ENCODE measurements around the gene SLC38A11. TPM values are rescaled to one million over a fixed set of nuclear protein-coding genes. Genes with fewer than 3 reads are reported as not detected.

The SLC38A11 gene
- total RNA-seq, 6 experiments from 2014 or later: 0.58 to 3.6 (median 2.1) TPM

GRCh38 chr2:164891460-164891859 lies 63.9 kb downstream of the SLC38A11 start:
- WGBS (ENCODE audit: insufficient coverage, low coverage, low lambda C conversion rate, missing lambda C conversion rate): 84% methylated on average over 5 of the region's 5 CpGs
- intact Hi-C loops (cut with DNase I): no loop called here
- Histone ChIP-seq H3K9me3 (no peaks in the 10 kb centered on the region), H3K4me3 (no peak overlapping the region), H3K27me3 (no peaks in the 10 kb centered on the region), H3K36me3 (no peaks in the 10 kb centered on the region), H3K4me1 (peaks cover 0 to 35% (median 10%) of the 10 kb centered on the region in 4 donors), H3K27ac (no peak overlapping the region)
- TF ChIP-seq, protein P1, sequence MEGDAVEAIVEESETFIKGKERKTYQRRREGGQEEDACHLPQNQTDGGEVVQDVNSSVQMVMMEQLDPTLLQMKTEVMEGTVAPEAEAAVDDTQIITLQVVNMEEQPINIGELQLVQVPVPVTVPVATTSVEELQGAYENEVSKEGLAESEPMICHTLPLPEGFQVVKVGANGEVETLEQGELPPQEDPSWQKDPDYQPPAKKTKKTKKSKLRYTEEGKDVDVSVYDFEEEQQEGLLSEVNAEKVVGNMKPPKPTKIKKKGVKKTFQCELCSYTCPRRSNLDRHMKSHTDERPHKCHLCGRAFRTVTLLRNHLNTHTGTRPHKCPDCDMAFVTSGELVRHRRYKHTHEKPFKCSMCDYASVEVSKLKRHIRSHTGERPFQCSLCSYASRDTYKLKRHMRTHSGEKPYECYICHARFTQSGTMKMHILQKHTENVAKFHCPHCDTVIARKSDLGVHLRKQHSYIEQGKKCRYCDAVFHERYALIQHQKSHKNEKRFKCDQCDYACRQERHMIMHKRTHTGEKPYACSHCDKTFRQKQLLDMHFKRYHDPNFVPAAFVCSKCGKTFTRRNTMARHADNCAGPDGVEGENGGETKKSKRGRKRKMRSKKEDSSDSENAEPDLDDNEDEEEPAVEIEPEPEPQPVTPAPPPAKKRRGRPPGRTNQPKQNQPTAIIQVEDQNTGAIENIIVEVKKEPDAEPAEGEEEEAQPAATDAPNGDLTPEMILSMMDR (IDR thresholded peaks at IDR 0.05): no peak
- no peak for TF ChIP-seq POLR2A (IDR thresholded peaks at IDR 0.05)
- DNase-seq (no peak), ATAC-seq (no peak)

- H3K4me3 ChIP-seq: no peak overlapping the region
- no peaks in the 10 kb centered on the region for H3K36me3 ChIP-seq
- TF ChIP-seq, protein P1 (IDR thresholded peaks at IDR 0.05): no peak
- ATAC-seq: no peak
- no peaks in the 10 kb centered on the region for H3K9me3 ChIP-seq
- no peak overlapping the region for H3K27ac ChIP-seq
- no peak for DNase-seq
- WGBS (ENCODE audit: insufficient coverage, low coverage, low lambda C conversion rate, missing lambda C conversion rate): 25% methylated on average over 4 of the region's 4 CpGs
- intact Hi-C loops (cut with DNase I): no loop called here
- H3K4me1 ChIP-seq: peaks cover 0 to 35% (median 10%) of the 10 kb centered on the region in 4 donors
- H3K27me3 ChIP-seq: no peaks in the 10 kb centered on the region
Measured at GRCh38 chr2:164890544-164890943, 64.8 kb downstream of the SLC38A11 start.

GRCh38 chr2:164888592-164888991 lies 66.7 kb downstream of the SLC38A11 start:
- no peak for DNase-seq
- no peaks in the 10 kb centered on the region for H3K36me3 ChIP-seq
- 65% methylated on average over 3 of the region's 3 CpGs for WGBS (ENCODE audit: insufficient coverage, low coverage, low lambda C conversion rate, missing lambda C conversion rate)

GRCh38 chr2:164887434-164888144 lies 67.7 kb downstream of the SLC38A11 start:
- peak overlapping the region in 1 of 3 donors; percentile 1 for H3K4me3 ChIP-seq
- no peaks in the 10 kb centered on the region for H3K27me3 ChIP-seq
- peak overlapping the region in 2 of 3 donors; percentile 30 to 77 for H3K27ac ChIP-seq
- intact Hi-C loops (cut with DNase I): no loop called here
- peak in 1 of 3 donors; percentile 70 for DNase-seq
- H3K36me3 ChIP-seq: no peaks in the 10 kb centered on the region
- H3K4me1 ChIP-seq: peaks cover 0 to 35% (median 10%) of the 10 kb centered on the region in 4 donors
- ATAC-seq: peak; percentile 72 to 91 (median 88)
- TF ChIP-seq, protein P1 (IDR thresholded peaks at IDR 0.05): no peak
- TF ChIP-seq POLR2A (IDR thresholded peaks at IDR 0.05): no peak
- H3K9me3 ChIP-seq: no peaks in the 10 kb centered on the region
- WGBS (ENCODE audit: insufficient coverage, low coverage, low lambda C conversion rate, missing lambda C conversion rate): 15% methylated on average over 4 of the region's 4 CpGs

More at GRCh38 chr2:164888592-164888991, 66.7 kb downstream of the SLC38A11 start:
- Histone ChIP-seq H3K27me3 (no peaks in the 10 kb centered on the region), H3K4me3 (no peak overlapping the region), H3K27ac (peak overlapping the region in 1 of 3 donors; percentile 77), H3K4me1 (peaks cover 0 to 35% (median 10%) of the 10 kb centered on the region in 4 donors), H3K9me3 (no peaks in the 10 kb centered on the region)
- ATAC-seq: peak in 2 of 4 donors; percentile 13 to 17
- no peak for TF ChIP-seq POLR2A (IDR thresholded peaks at IDR 0.05)
- TF ChIP-seq, protein P1 (IDR thresholded peaks at IDR 0.05): no peak
- intact Hi-C loops (cut with DNase I): no loop called here
